SK-N-SH (cell line): ENCODE results near the gene CTBP2. TPM values are rescaled to one million over a fixed set of nuclear protein-coding genes. Genes with fewer than 3 reads are reported as not detected.

Experiments used
- CTCF ChIA-PET: fragments of 300-600, 350-600 bp; formaldehyde crosslinking; extraction: SDS; loops from one replicate; lab custom pipeline; 2021; lab: Yijun Ruan, JAX
- POLR2A ChIA-PET: fragments of 350-600 bp; sonication (Branson Sonifier 250); formaldehyde crosslinking; extraction: SDS; loops from one replicate; lab custom pipeline; 2020; ENCODE audit warnings: antibody characterized with exemption, inconsistent platforms; lab: Yijun Ruan, JAX
- DNase-seq: peaks from one replicate; pipeline ENCODE4 v3.0.0; 2012
- H2AFZ ChIP-seq: fragments of 200-600 bp; sonication (generic); 2 replicates; pipeline ENCODE4 v1.8.1; 2016; ENCODE audit warnings: antibody characterized with exemption, mild to moderate bottlenecking, low read depth
- H3F3A ChIP-seq: fragments of 200-600 bp; sonication (generic); replicated peaks from 2 replicates; pipeline ENCODE3; 2016; ENCODE audit warnings: antibody characterized with exemption, mild to moderate bottlenecking; ENCODE audit not compliant: insufficient read depth
- H3K27ac ChIP-seq, 2 experiments: fragments of 200-500 bp in 1 of 2; fragments of 200-600 bp in 1 of 2; sonication (Bioruptor generic) in 1 of 2; sonication (generic), shearing (Covaris generic) in 1 of 2; 2 replicates each; pipeline versions ENCODE4 v1.5.1 to v1.6.1; 2014 to 2016; ENCODE audit warnings: low read depth in 2 of 2, inconsistent platforms in 1 of 2, low read length in 1 of 2, mild to moderate bottlenecking in 1 of 2, mixed read lengths in 1 of 2
- H3K27me3 ChIP-seq: fragments of 200-600 bp; sonication (generic), shearing (Covaris generic); 2 replicates; pipeline ENCODE4 v1.6.1; 2016; ENCODE audit warnings: mixed run types; ENCODE audit not compliant: insufficient read depth
- H3K36me3 ChIP-seq, 2 experiments: fragments of 200-500 bp in 1 of 2; fragments of 200-600 bp in 1 of 2; sonication (Bioruptor generic) in 1 of 2; sonication (generic) in 1 of 2; replicated peaks in 1 of 2; 2 replicates each; pipeline versions ENCODE3 to v1.5.1; 2014 to 2016; ENCODE audit warnings: low read length in 1 of 2, mild to moderate bottlenecking in 1 of 2; ENCODE audit not compliant: insufficient read depth in 2 of 2, control insufficient read depth in 1 of 2
- H3K4me1 ChIP-seq, 2 experiments: fragments of 200-500 bp in 1 of 2; fragments of 200-600 bp in 1 of 2; sonication (Bioruptor generic) in 1 of 2; sonication (generic), shearing (Covaris generic) in 1 of 2; 2 replicates each; pipeline versions ENCODE4 v1.5.1 to v1.6.1; 2014 to 2016; ENCODE audit warnings: low read depth in 1 of 2, low read length in 1 of 2, mixed run types in 1 of 2; ENCODE audit not compliant: insufficient read depth in 2 of 2, control insufficient read depth in 1 of 2
- H3K4me2 ChIP-seq: fragments of 200-600 bp; sonication (generic), shearing (Covaris generic); 2 replicates; pipeline ENCODE4 v1.6.1; 2017; ENCODE audit warnings: mixed run types
- H3K4me3 ChIP-seq, 2 experiments: fragments of 200-500 bp in 1 of 2; fragments of 200-600 bp in 1 of 2; sonication (Bioruptor generic) in 1 of 2; sonication (generic), shearing (Covaris generic) in 1 of 2; 2 replicates each; pipeline versions ENCODE4 v1.5.1 to v1.8.1; 2014 to 2016; ENCODE audit warnings: low read depth in 2 of 2, inconsistent platforms in 1 of 2, low read length in 1 of 2, mild to moderate bottlenecking in 1 of 2, mixed read lengths in 1 of 2, moderate library complexity in 1 of 2
- H3K79me2 ChIP-seq: fragments of 200-600 bp; sonication (generic); 2 replicates; pipeline ENCODE4 v1.8.1; 2017; ENCODE audit warnings: mild to moderate bottlenecking; ENCODE audit not compliant: insufficient read depth
- H3K9ac ChIP-seq: fragments of 200-600 bp; sonication (generic); 2 replicates; pipeline ENCODE4 v1.6.1; 2017; ENCODE audit warnings: mixed run types
- H3K9me2 ChIP-seq: fragments of 200-600 bp; sonication (generic); 2 replicates; pipeline ENCODE4 v1.6.1; 2017; ENCODE audit warnings: mixed run types
- H3K9me3 ChIP-seq: fragments of 200-600 bp; sonication (generic); 2 replicates; pipeline ENCODE4 v1.6.1; 2017; ENCODE audit warnings: mixed run types, mild to moderate bottlenecking, moderate library complexity
- H4K20me1 ChIP-seq: fragments of 200-600 bp; sonication (generic); 2 replicates; pipeline ENCODE4 v1.6.1; 2017; ENCODE audit warnings: mild to moderate bottlenecking, mixed run types; ENCODE audit not compliant: insufficient read depth
- EP300 ChIP-seq, 2 experiments: IDR thresholded peaks; 2 replicates each; pipeline versions ENCODE4 v1.4.0 to v1.6.1; 2012; ENCODE audit warnings: borderline replicate concordance in 1 of 2, low read depth in 1 of 2, low read length in 1 of 2
- EZH2phosphoT487 ChIP-seq: fragments of 200-600 bp; sonication (generic); IDR thresholded peaks from 2 replicates; pipeline ENCODE4 v1.6.1; 2017; ENCODE audit warnings: low read depth, mixed run types, mild to moderate bottlenecking, antibody characterized with exemption, moderate library complexity, borderline replicate concordance
- FOSL2 ChIP-seq: IDR thresholded peaks from 2 replicates; pipeline ENCODE4 v1.4.0; 2012; ENCODE audit warnings: low read depth, mild to moderate bottlenecking, moderate library complexity, borderline replicate concordance
- FOXJ3 ChIP-seq: sonication (generic); formaldehyde crosslinking; IDR thresholded peaks from 2 replicates; pipeline ENCODE4 v1.5.1; 2020; ENCODE audit warnings: mild to moderate bottlenecking, missing genetic modification reagents
- FOXM1 ChIP-seq: IDR thresholded peaks from 2 replicates; pipeline ENCODE4 v1.4.0; 2012; ENCODE audit warnings: low read depth, mild to moderate bottlenecking
- GABPA ChIP-seq: IDR thresholded peaks from 2 replicates; pipeline ENCODE4 v1.4.0; 2012; ENCODE audit warnings: low read depth, mild to moderate bottlenecking
- MEF2A ChIP-seq: IDR thresholded peaks from 2 replicates; pipeline ENCODE4 v1.4.0; 2012; ENCODE audit warnings: low read depth, borderline replicate concordance
- POLR2AphosphoS5 ChIP-seq: IDR thresholded peaks from 2 replicates; pipeline ENCODE4 v1.6.1; 2012; ENCODE audit warnings: low read depth, low read length
- RFX5 ChIP-seq: IDR thresholded peaks from 2 replicates; pipeline ENCODE4 v1.6.1; 2012; ENCODE audit warnings: mild to moderate bottlenecking, improper control_type of control experiment, low read length
- SIN3A ChIP-seq: IDR thresholded peaks from 2 replicates; pipeline ENCODE4 v1.6.1; 2012; ENCODE audit warnings: low read depth, mild to moderate bottlenecking, low read length, moderate library complexity, borderline replicate concordance
- WGBS: methylation state at CpG from one replicate; pipeline ENCODE4 v1.1.6; 2017; ENCODE audit warnings: low lambda C conversion rate; 5-methylcytosine and 5-hydroxymethylcytosine counted together
- polyA plus RNA-seq, 3 experiments: library from polyadenylated mRNA; depleted of rRNA; stranded (reverse); fragments of >200 nt; gene quantifications; 2 replicates each; pipeline ENCODE4 v1.2.3, GENCODE V29; 2012
- TF ChIP-seq, protein P1 (sequence below): IDR thresholded peaks from 2 replicates; pipeline ENCODE4; 2012
- TF ChIP-seq, protein P2 (sequence below): fragments of 200-600 bp; sonication (generic); IDR thresholded peaks from 2 replicates; pipeline ENCODE4 v1.6.1; 2017; ENCODE audit warnings: antibody characterized with exemption, mild to moderate bottlenecking, moderate library complexity
- TF ChIP-seq, protein P3 (sequence below): IDR thresholded peaks from 2 replicates; pipeline ENCODE4 v1.4.0; 2012; ENCODE audit warnings: low read depth
- TF ChIP-seq, protein P4 (sequence below): fragments of 150-350 bp; IDR thresholded peaks from 2 replicates; pipeline ENCODE4 v1.6.1; 2017; ENCODE audit warnings: antibody characterized with exemption, low read length, low read depth, borderline replicate concordance

CTBP2 gene
- polyA plus RNA-seq, 1 of the 3 experiments (the other 2 are of a cell fraction): 69.7 TPM

DNA sequence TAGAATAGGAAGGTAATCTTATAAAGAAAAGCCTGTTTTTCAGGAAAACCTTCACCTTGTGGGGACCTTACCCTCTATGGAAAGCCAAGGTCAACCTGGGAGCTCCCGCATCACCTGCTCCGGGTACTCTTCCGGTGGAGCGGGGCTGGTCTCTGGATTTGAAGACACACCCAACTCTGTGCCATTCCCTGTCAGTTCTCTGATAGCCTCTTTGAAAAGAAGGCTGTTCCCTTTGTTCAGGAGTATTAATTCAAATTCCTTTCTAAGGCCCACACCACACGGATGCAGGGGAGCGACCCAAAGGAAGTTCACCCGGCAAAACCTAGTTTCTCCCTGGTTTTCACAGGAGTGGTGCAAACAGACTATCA lies 10.7 kb downstream of the CTBP2 start:
- Histone ChIP-seq H4K20me1 (peaks cover 99% of the 10 kb centered on the region), H3K9ac (no peak overlapping the region), H3K9me3 (no peaks in the 10 kb centered on the region), H3K27me3 (no peaks in the 10 kb centered on the region), H3F3A (peaks cover 6% of the 10 kb centered on the region), H3K79me2 (peaks cover 100% of the 10 kb centered on the region), H3K36me3 (peaks cover 5 to 22% of the 10 kb centered on the region in 2 experiments), H3K4me3 (no peak overlapping the region), H3K27ac (peak overlapping the region in 1 of 2 experiments; percentile 40; a peak in 2 of 4 replicates), H2AFZ (no peak overlapping the region), H3K4me1 (peaks cover 31 to 34% of the 10 kb centered on the region in 2 experiments), H3K9me2 (no peaks in the 10 kb centered on the region), H3K4me2 (peak overlapping the region; percentile 16; the same call in 1 of the 2 replicates)
- DNase-seq: no peak
- ChIA-PET POLR2A (no interaction called here), CTCF (no interaction called here)
- no peak for TF ChIP-seq MEF2A
- TF ChIP-seq, protein P1, sequence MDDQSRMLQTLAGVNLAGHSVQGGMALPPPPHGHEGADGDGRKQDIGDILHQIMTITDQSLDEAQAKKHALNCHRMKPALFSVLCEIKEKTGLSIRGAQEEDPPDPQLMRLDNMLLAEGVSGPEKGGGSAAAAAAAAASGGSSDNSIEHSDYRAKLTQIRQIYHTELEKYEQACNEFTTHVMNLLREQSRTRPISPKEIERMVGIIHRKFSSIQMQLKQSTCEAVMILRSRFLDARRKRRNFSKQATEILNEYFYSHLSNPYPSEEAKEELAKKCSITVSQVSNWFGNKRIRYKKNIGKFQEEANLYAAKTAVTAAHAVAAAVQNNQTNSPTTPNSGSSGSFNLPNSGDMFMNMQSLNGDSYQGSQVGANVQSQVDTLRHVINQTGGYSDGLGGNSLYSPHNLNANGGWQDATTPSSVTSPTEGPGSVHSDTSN: no peak
- TF ChIP-seq EZH2phosphoT487: no peak
- no peak for TF ChIP-seq FOXJ3 (CRISPR knock-in tag)
- TF ChIP-seq FOXM1: no peak
- TF ChIP-seq, protein P2, sequence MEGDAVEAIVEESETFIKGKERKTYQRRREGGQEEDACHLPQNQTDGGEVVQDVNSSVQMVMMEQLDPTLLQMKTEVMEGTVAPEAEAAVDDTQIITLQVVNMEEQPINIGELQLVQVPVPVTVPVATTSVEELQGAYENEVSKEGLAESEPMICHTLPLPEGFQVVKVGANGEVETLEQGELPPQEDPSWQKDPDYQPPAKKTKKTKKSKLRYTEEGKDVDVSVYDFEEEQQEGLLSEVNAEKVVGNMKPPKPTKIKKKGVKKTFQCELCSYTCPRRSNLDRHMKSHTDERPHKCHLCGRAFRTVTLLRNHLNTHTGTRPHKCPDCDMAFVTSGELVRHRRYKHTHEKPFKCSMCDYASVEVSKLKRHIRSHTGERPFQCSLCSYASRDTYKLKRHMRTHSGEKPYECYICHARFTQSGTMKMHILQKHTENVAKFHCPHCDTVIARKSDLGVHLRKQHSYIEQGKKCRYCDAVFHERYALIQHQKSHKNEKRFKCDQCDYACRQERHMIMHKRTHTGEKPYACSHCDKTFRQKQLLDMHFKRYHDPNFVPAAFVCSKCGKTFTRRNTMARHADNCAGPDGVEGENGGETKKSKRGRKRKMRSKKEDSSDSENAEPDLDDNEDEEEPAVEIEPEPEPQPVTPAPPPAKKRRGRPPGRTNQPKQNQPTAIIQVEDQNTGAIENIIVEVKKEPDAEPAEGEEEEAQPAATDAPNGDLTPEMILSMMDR: no peak
- no peak for TF ChIP-seq EP300 (IDR thresholded peaks at IDR 0.05; ENCODE audit: borderline replicate concordance in 1 of 2, low read depth in 1 of 2, low read length in 1 of 2)
- no peak for TF ChIP-seq POLR2AphosphoS5
- no peak for TF ChIP-seq FOSL2
- no peak for TF ChIP-seq SIN3A
- TF ChIP-seq, protein P3, sequence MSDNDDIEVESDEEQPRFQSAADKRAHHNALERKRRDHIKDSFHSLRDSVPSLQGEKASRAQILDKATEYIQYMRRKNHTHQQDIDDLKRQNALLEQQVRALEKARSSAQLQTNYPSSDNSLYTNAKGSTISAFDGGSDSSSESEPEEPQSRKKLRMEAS: no peak
- TF ChIP-seq GABPA: no peak
- TF ChIP-seq, protein P4, sequence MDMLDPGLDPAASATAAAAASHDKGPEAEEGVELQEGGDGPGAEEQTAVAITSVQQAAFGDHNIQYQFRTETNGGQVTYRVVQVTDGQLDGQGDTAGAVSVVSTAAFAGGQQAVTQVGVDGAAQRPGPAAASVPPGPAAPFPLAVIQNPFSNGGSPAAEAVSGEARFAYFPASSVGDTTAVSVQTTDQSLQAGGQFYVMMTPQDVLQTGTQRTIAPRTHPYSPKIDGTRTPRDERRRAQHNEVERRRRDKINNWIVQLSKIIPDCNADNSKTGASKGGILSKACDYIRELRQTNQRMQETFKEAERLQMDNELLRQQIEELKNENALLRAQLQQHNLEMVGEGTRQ: no peak
- TF ChIP-seq RFX5: no peak
- 90% methylated on average over 7 of the region's 7 CpGs for WGBS
